Measurements from ENCODE around the gene JAGN1.
"Not testable (repeated sequence)": the region's sequence is repeated elsewhere in the genome, so short reads cannot be mapped to it uniquely, and the experiment has no call there.

JAGN1 gene

GRCh38 chr3:9890249-9891071 is at the start of gene JAGN1:
TSS of gene JAGN1 (plus strand) at chr3:9890610. CDS start at chr3:9890723, 113 bp downstream.
- peak; percentile 96 for DNase-seq (ENCODE audit: low spot score)

DNA sequence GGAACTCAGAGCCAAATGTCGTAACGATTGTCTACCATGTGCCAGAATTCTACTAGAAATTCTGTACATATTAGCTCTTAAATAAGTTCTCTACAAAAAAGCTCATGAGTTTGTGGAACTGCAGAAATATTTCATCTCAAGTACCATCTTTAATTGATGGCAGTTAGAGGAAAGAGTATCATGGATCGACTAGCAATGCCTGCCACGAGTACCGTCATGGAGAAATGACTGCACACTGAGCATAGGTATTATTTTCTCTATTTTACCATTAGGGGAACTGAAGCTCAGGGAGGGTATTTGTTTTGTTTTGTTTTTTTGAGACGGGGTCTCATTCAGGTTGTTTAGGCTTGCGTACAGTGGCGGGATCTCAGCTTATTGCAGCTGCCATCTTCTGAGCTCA is 49.4 kb upstream of the JAGN1 start:
- DNase-seq (ENCODE audit: low spot score): no peak

DNA sequence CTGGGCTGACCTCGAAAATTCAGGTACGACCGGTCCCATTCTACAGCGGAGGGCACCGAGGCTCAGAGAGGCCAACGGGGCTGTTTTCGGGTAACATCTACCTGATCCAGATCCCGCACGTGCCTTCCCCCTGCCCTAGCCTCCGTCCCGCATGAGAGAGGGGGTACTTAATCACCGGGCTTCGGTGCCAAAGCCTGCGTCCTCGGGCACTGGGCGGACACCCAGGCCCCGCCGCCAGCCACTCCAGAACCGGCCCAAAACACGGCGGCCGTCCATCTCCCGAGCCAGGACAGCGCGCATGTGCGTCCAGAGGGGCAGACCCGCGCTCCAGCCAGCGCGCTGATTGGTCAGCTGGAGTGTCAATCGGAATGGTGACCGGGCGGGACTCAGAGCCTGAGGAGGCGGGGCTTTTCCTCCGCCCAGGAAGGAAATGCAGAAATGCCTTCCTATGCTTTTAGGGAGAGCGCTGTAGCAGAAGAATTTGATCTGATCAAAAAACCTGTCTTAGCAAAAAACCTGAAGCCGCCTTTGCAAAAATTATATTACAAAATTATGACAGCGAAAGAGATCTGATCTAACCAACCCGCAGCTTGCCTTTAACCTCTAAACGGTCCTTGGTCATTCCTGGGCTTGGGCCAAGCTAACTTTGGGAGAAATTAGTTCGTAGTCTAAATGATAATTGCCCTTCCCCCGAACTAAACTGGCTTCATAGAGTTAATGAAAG is 46.5 kb upstream of the JAGN1 start, which contains the start of gene RPUSD3:
Gene RPUSD3, minus strand, starts transcription at position 294 of the 724 bp plus-strand sequence. Its CDS starts 18 bp downstream, at position 276.
- DNase-seq (ENCODE audit: low spot score): peak; percentile 100

- no peak for DNase-seq (ENCODE audit: low spot score)
Measured at GRCh38 chr3:9846231-9846630, 44.2 kb upstream of the JAGN1 start.

DNA sequence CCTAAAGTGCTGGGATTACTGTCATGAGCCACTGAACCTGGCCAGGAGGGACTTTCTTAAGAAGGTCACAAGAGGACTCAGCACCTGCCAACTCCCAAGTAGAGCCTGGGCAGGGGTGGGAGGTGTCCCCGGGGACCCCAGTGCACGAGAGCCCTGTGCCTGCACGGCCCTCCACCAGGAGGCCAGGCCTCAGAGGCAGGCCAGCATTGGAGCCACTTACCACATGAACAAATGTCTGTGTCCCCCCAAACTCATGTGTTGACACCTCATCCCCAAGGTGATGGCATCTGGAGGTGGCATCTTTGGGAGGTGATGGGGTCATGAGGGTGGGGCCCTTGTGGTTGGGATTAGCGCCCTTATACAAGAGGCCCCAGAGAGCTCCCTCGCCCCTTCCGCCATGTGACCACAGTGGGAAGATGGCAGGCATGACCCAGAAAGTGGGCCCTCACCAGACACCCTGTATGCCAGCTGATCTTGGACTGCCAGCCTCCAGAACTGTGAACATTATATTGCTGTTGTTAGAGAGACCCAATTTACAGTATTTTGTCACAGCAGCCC is 43.4 kb upstream of the JAGN1 start:
- no peak for DNase-seq (ENCODE audit: low spot score)

- not testable (repeated sequence) for DNase-seq (ENCODE audit: low spot score)
Measured at GRCh38 chr3:9847870-9848269, 42.5 kb upstream of the JAGN1 start.

GRCh38 chr3:9848860-9849259 is 41.5 kb upstream of the JAGN1 start:
- not testable (repeated sequence) for DNase-seq (ENCODE audit: low spot score)

DNA sequence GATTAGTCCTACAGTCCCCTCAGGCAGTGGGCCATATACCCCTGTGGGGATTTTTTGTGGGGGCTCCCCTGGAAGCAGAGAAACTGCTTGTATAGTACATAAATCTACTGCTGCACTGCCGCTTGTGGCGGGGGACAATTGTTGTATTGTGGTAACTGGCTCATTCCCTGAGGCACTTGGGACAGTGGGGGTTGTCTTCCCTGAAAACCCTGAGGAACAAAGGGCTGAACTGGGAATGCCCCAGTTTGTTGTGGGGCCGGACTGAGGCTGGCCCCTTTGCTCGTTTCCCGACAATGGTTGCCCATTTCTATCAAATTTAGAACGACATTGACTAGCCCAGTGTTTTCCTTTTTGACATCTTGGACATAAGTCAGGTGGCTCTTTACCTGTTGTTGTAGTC is 39.0 kb upstream of the JAGN1 start:
- not testable (repeated sequence) for DNase-seq (ENCODE audit: low spot score)

GRCh38 chr3:9851926-9852325 is 38.5 kb upstream of the JAGN1 start:
- not testable (repeated sequence) for DNase-seq (ENCODE audit: low spot score)

DNA sequence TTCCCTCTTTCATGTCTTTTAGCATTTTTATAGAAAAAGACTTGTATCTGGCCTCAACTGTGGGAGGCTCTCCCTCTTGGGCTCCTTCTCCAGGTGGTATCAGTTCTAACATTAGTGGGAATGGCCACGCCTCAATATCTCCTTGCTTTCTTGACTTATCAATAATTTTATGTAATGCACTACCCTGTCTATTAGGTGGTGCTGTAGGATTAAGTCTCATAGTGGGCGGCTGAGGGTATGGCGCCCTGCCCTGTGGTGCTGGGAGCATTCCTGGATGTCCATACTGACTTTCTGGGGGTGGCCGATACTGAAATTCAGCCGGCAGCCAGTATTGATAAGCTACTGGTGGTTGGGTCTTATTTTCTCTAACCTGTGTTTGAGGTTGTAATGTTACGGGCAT is 37.9 kb upstream of the JAGN1 start:
- DNase-seq (ENCODE audit: low spot score): no peak

DNA sequence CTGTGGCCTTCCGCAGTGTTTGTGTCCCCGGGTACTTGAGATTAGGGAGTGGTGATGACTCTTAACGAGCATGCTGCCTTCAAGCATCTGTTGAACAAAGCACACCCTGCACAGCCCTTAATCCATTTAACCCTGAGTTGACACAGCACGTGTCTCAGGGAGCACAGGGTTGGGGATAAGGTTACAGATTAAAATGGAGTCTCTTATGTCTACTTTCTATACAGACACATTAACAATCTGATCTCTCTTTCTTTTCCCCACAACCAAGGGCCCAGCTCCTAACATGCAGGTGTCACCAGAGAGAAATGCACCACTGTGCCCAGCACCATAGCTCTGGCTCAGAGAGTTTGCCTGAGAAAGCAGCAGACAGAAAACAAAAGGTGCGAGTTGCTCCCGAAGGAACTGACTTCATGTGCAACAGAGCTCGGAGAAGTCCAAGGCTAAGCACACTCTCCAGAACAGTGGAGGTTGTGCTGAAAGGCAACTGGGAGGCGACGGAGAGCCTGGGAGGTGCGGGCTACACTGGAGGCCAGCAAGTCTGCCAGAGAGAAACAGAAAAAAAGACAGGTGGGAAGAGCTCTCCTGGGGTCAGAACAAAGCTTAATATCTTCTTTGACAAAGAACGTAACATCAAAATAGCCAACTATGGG is 36.0 kb upstream of the JAGN1 start:
- not testable (repeated sequence) for DNase-seq (ENCODE audit: low spot score)

- no peak for DNase-seq (ENCODE audit: low spot score)
Measured at GRCh38 chr3:9855594-9855993, 34.8 kb upstream of the JAGN1 start.

GRCh38 chr3:9859530-9860025 is 30.8 kb upstream of the JAGN1 start:
- no peak for DNase-seq (ENCODE audit: low spot score)

DNA sequence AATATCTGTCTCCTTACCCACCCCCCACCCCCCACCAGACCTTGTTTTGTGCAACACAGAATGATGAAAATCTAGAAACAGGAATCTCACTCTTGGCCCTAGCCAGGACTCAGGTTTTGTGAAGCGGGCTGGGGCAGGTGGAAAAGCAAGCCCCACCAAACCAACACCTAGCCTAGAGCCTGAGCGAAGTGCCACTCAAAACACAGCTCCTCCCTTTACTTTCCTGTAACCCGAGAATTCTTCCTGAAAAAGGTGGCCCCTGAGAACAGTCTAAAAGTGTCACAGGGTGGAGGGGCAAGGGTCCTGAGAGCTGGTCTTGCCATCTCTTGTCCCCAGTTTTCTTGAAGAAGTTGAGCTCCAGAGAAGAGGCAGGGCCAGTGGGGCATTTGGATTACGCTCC is 29.2 kb upstream of the JAGN1 start:
- DNase-seq (ENCODE audit: low spot score): no peak

DNA sequence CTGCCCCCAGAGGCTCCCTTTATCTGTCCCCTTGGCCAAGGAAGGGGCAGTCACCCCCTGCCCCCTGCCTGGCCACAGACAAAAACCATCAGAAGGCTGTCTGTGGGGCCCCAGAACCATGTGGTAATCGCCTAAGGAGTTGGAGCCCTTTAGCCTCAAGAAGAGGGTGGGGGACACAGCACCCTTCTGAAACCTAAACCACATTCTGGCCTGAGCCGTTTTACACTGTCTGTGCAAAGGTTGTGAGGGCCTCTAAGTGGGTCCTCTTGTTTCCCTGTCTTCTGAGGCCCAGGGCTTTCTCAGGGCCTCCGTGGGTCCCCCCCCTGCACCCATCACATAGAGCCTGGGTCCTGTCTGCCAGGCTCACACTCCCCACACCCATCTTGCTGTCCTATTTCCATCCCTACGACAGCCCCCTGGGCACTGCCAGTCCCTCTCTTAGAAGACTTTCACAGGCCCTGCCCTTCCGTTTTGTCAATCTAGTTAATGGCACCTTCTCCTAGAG is 28.7 kb upstream of the JAGN1 start:
- no peak for DNase-seq (ENCODE audit: low spot score)

DNA sequence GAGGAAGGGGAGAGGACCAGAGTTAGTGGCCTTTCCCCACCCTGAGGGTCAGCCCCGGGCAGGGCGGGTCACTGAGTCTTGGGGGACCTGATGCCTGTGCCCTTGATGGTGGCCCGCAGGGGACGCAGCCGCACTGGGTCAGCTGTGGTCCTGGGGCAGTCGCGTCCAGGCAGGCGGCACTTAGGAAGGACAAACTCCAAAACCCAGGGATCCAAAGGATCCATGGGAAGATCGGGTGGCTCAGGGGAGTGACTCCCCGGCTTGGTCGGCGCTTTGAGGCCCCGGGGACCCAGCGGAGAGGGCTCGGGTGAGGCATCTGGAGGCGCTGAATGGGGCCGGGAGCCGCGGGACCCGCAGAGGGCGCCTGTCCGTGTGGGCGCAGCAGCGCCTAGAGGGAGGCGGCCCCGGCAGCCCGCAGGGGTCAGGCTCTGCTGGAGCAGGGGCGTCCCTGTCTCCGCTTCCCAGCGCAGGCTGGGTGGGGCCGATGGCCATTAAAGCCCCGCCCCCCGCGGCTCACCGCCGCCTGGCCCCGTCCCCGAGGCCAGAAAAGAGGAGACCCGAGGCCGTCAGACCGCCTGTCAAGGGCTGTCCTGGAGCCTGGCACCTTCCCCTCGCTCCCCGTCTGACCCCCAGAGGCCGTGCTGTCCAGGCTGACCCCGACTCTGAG is 27.9 kb upstream of the JAGN1 start:
- DNase-seq (ENCODE audit: low spot score): peak; percentile 85

GRCh38 chr3:9863058-9863772 is 27.2 kb upstream of the JAGN1 start:
- DNase-seq (ENCODE audit: low spot score): no peak

GRCh38 chr3:9864200-9864927 is 26.0 kb upstream of the JAGN1 start:
- peak; percentile 27 for DNase-seq (ENCODE audit: low spot score)

GRCh38 chr3:9865125-9865637 is 25.2 kb upstream of the JAGN1 start:
- not testable (repeated sequence) for DNase-seq (ENCODE audit: low spot score)

DNA sequence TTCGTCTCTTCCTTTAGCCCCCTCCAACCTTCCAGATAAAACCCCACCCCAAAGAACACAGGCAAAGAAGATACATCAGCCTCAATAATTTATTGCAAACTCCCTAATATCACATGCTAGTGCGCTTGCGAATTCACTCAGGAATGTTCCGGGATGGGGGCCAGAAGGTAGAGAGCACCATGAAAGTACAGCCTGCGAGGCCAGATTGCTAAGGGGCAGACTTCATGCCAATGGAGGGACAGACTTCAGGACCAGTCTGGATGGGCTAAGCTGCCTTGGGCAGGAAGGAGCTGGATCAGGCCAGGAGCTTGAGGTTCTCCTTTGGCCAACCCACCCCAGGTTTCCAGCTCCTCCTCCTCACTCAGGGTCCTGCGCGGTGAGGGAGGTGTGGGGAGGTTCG is 23.8 kb upstream of the JAGN1 start:
- DNase-seq (ENCODE audit: low spot score): no peak

Data from AG20443 (cell line).